GM18505 (cell line): Measurements from ENCODE around the gene ELOVL5.

ENCODE experiments used
- ATAC-seq: cut with Tn5 transposase; IDR thresholded peaks from one replicate; pipeline ENCODE4 v1.9.1; 2021; ENCODE audit not compliant: unreplicated experiment
- POLR2A ChIP-seq: IDR thresholded peaks from 4 replicates; pipeline ENCODE4 v1.6.1; 2011; ENCODE audit warnings: borderline replicate concordance; ENCODE audit not compliant: insufficient read depth, insufficient read length; ENCODE audit errors: extremely low read depth

ELOVL5 gene

GRCh38 chr6:53230775-53231467, 117.8 kb downstream of the ELOVL5 start:
- no peak for ATAC-seq
- TF ChIP-seq POLR2A, result no peak

GRCh38 chr6:53227847-53228246, 120.9 kb downstream of the ELOVL5 start:
- no peak for TF ChIP-seq POLR2A
- ATAC-seq, result no peak

GRCh38 chr6:53220605-53221004, 128.1 kb downstream of the ELOVL5 start:
- no peak for ATAC-seq
- no peak for TF ChIP-seq POLR2A
